ENCODE data around the gene NAGS.

- TF ChIP-seq EZH2 (IDR thresholded peaks at IDR 0.05; ENCODE audit: low read depth, unreplicated experiment), result no peak
- TF ChIP-seq CTCF (conservative IDR thresholded peaks at IDR 0.05; ENCODE audit: low read depth in 2 of 2), result no peak
- TF ChIP-seq EZH2phosphoT487 (IDR thresholded peaks at IDR 0.05; ENCODE audit: unreplicated experiment), result no peak
- TF ChIP-seq POLR2AphosphoS5 (IDR thresholded peaks at IDR 0.05; ENCODE audit: low read depth), result no peak
- TF ChIP-seq REST (IDR thresholded peaks at IDR 0.05; ENCODE audit: unreplicated experiment), result no peak
- no peak for TF ChIP-seq ZNF114 (CRISPR knock-in tag; IDR thresholded peaks at IDR 0.05)
These were observed 45.6 kb upstream of the NAGS start for GRCh38 chr17:43958748-43959352.
